ENCODE results near the gene MUC5B.
"Not testable (repeated sequence)": the region's sequence is repeated elsewhere in the genome, so short reads cannot be mapped to it uniquely, and the experiment has no call there.

Gene MUC5B

GRCh38 chr11:1202776-1203504 lies 19.9 kb upstream of the MUC5B start:
- peak; percentile 25 to 28 for DNase-seq (ENCODE audit: low read depth in 2 of 2, low spot score in 1 of 2)

- DNase-seq (ENCODE audit: low read depth in 2 of 2, low spot score in 1 of 2): no peak
Observed at GRCh38 chr11:1203505-1204271, 19.2 kb upstream of the MUC5B start.

- DNase-seq (ENCODE audit: low read depth in 2 of 2, low spot score in 1 of 2): no peak
Observed at GRCh38 chr11:1204381-1205101, 18.3 kb upstream of the MUC5B start.

GRCh38 chr11:1205121-1205986 lies 17.5 kb upstream of the MUC5B start:
- no peak for DNase-seq (ENCODE audit: low read depth in 2 of 2, low spot score in 1 of 2)

- no peak for DNase-seq (ENCODE audit: low read depth in 2 of 2, low spot score in 1 of 2)
Observed at GRCh38 chr11:1205987-1206331, 16.9 kb upstream of the MUC5B start.

DNA sequence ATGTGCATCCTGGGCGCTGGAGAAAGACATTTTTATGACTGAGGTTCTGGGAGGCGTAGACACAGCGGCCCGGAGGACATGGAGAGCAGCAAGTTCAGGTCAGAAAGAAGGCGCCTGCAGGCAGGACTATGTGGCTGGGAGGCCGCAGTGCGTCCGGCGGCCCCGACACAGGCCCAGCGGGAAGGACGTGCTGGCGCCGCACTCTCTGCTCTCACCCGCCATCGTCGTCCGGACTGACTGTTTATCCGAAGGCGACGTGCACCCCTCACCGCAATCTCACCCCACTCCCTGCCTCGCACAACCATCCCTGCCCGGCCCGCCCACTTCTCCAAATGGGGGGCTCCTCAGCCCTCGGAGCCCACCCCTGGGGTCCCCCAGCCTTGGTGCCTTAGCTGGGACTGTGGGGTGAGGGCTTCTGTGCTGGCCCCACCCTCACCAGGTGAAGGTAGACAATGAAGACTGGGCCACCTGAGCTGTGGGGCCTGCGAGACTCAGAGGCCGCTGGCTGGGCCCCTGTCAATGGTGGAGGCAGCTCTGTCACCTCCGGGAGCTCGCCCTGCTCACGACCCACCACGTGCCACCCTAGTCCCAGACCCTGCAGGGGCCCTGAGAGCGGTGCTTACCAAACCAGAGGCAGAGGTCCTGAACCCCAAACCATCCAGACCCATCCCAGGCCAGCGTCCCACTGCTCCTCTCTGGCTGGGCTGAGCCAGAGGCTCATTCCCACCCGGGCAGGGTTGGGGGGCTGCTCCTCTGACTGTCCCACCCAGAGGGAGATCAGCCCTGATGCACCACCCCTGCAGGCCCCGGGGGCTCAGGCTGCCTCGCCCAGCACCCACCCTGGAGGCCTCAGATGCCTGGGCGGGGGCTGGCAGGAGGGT lies 16.2 kb upstream of the MUC5B start:
- DNase-seq (ENCODE audit: low read depth in 2 of 2, low spot score in 1 of 2): no peak

GRCh38 chr11:1207401-1208143 lies 15.3 kb upstream of the MUC5B start:
- DNase-seq (ENCODE audit: low read depth in 2 of 2, low spot score in 1 of 2): no peak

DNA sequence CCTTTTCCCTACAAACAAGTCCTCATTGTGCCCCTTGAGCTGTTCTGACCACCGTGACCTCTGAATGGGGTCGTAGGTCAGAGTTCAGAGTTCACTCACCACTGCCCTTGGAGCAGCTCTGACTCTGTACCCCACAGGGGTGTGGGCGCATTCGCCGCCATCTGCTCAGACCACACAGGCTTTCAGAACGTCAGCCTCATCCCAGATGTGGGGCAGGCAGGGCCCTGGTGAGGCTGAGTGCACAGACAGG lies 14.8 kb upstream of the MUC5B start:
- DNase-seq (ENCODE audit: low read depth in 2 of 2, low spot score in 1 of 2): no peak

DNA sequence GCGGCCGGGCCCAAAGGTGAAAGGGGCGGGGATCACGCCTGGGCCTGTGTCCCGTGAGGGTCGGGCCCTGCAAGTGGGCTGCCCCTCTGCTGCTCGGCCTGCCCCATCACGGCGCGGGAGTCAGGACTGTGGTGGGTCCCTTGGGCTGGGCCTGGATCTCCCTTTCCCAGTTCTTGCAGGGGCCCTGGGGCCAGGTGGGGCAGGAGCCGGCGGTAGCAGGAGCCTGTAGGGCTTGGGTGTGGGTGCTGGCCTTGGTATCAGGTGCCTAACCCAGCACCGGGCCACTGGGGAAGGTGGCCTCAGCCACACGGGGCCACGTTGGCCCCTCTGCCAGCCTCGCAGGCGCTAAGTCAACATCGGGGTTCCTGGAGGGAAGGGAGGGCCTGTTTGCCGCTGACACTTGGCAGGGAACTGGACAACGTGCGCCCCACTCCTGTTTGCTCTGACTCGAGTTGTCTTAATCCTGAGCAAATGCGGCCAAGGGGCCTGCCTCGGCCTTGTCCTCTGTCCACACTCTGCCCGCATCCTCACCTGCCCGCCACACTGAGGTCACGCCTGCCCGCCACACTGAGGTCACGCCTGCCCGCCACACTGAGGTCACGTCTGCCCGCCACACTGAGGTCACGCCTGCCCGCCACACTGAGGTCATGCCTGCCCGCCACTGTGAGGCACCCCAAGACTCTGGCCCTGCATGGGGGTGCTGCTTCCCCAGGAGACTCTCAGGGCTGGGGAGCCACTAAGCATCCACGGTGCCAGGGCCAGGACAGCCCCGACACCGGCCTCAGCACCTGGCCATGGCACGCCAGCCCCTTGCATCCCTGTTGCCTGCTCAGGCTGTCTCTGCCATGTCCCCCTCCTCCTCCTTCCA lies 14.2 kb upstream of the MUC5B start:
- DNase-seq (ENCODE audit: low read depth in 2 of 2, low spot score in 1 of 2): no peak

GRCh38 chr11:1209371-1210057 lies 13.4 kb upstream of the MUC5B start:
- DNase-seq (ENCODE audit: low read depth in 2 of 2, low spot score in 1 of 2): no peak

DNA sequence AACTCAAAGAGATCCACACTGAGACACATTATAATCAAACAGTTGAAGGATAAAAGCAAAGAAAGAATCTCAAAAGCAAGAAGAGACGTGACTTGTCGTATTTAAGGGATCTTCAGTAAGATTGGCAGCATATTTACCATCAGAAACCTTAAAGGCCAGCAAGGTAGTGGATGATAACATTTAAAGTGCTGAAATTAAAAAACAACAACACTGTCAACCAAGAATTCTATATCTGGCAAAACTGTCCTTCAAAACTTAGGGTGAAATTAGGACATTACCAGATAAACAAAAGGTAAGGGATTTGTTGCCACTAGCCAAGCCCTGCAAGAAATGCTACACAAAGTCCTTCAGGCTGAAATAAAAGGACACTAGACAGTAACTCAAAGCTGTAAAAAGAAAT lies 11.0 kb upstream of the MUC5B start:
- no peak for DNase-seq (ENCODE audit: low read depth in 2 of 2, low spot score in 1 of 2)

DNA sequence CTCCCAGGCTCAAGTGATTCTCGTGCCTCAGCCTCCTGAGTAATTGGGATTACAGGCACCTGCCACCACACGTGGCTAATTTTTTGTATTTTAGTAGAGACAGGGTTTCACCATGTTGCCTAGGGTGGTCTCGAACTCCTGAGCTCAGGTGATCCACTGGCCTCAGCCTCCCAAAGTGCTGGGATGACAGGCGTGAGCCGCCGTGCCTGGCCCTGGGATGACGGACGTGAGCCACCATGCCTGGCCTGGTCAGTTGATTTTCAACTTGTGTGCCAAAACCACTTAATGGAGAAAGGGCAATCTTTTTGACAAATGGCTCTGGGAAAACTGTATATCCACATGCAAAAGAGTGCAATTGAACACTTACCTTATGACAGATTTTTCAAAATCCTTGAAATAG lies 7.0 kb upstream of the MUC5B start:
- DNase-seq (ENCODE audit: low read depth in 2 of 2, low spot score in 1 of 2): not testable (repeated sequence)

GRCh38 chr11:1217151-1217550 lies 5.7 kb upstream of the MUC5B start:
- DNase-seq (ENCODE audit: low read depth in 2 of 2, low spot score in 1 of 2): no peak

DNA sequence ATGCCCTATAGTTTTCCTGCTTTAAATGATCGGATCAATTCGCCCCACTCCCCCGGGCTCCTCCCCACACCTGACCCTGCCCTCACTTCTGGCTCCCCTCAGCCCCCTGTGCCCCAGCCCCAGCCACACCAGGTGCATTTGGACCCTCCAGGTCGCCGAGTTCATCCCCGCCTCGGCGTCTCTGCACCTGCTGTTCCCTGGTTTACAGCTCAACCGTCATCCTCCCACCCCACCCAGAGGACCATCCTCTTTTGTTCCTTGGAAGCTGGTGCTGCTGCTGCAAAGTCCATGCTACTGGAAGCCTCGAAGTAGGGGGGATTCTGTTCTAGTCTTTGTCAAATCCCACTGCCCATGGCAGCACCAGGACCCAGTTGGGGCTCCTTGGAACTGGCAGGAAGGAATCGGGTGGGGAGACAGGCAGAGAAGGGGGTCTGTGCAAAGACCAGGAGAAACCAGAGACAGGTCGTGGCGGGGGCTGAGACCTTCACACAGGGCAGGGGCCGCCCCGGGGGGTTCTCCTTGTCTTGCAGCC lies 4.5 kb upstream of the MUC5B start:
- no peak for DNase-seq (ENCODE audit: low read depth in 2 of 2, low spot score in 1 of 2)

DNA sequence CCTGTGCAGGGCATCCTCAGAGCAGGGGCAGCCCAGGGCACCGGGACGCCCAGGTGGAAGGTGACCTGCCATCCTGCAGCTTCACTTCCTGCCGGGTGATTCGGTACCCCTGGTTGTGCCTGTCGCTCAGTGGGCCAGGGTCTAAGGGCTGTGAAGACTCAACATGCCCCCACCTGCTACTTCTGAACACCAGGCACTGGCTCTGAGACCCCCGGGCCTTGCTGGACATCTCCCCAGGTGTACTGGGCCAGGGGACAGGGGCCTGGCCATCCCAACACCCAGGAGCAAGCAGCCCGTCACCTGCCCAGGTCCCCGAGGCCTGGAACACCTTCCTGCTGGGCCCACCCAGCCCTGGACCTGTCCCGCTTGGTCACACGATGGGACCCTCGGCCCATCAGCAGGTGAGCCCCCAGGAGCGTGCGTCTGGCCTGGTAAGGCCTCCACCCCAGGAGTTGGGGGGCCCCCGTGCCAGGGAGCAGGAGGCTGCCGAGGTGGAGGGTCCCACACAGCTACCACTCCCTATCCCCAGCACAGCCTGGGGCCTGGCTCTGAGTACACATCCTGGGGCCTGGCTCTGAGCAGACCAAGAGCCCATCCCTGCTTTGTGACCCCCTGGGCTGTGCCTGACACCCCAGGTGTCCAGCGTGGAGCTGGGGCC lies 3.9 kb upstream of the MUC5B start:
- DNase-seq (ENCODE audit: low read depth in 2 of 2, low spot score in 1 of 2): no peak

GRCh38 chr11:1219446-1219833 lies 3.4 kb upstream of the MUC5B start:
- no peak for DNase-seq (ENCODE audit: low read depth in 2 of 2, low spot score in 1 of 2)
